Measurements from ENCODE around the gene RHBDD2.

DNA sequence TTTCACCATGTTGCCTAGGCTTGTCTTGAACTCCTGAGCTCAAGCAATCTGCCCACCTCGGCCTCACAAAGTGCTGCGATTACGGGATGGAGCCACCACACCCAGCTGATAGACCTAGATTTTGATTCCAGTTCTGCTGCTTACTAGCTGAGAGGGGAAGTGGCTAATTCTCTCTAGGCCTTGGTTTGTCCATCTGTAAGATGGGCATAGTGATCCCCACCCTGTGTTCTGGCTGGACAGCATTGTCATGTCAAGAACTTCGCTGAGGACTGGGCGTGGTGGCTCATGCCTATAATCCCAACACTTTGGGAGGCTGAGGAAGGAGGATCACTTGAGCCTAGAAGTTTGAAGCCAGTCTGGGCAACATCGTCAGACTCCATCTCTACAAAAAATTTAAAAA lies 47.9 kb upstream of the RHBDD2 start:
- TF ChIP-seq POLR2AphosphoS5 (IDR thresholded peaks at IDR 0.05; ENCODE audit: insufficient read depth, low read depth, low read length) = no peak
- no peak for TF ChIP-seq POLR2A (IDR thresholded peaks at IDR 0.05; ENCODE audit: low read depth, low read length)
